ENCODE results near the gene LMO1. TPM values are rescaled to one million over a fixed set of nuclear protein-coding genes. Genes with fewer than 3 reads are reported as not detected.

The LMO1 gene
- total and polyA plus RNA-seq, 10 of the 15 experiments (the other 5 are each of a cell fraction or from before 2014, with no cell fraction given), result not detected

GRCh38 chr11:8251616-8252295, 11.9 kb downstream of the LMO1 start:
- CTCF ChIA-PET, result interaction anchor here (1.2 to 2.1 kb wide), 2 partner anchors 12 to 24 kb away, joined by 5 read pairs; partner anchors contain the start of gene LMO1
- DNase-seq (ENCODE audit: low read depth, low spot score), result no peak

GRCh38 chr11:8250981-8251615, 12.6 kb downstream of the LMO1 start:
- SMC1A ChIA-PET (ENCODE audit: uncharacterized antibody, unreplicated experiment), result no interaction called here
- in situ Hi-C loops (cut with MboI), result no loop called here
- no TSS peak for BruUV-seq (replicated peaks)
- H3K4me2 ChIP-seq (ENCODE audit: control insufficient read depth, insufficient read depth), result no peak overlapping the region
- ATAC-seq (no peak), DNase-seq (ENCODE audit: low read depth, low spot score) (no peak), FAIRE-seq (no peak)
- WGBS (ENCODE audit: insufficient coverage, insufficient replicate concordance, low lambda C conversion rate, missing lambda C conversion rate), result 60% methylated on average over 11 of the region's 11 CpGs
- H3K4me3 ChIP-seq, result no peak overlapping the region
- H3K9me3 ChIP-seq (replicated peaks; ENCODE audit: control insufficient read depth, insufficient read depth, low read length), result no peaks in the 10 kb centered on the region
- H2AFZ ChIP-seq (ENCODE audit: control insufficient read depth, low read depth, low read length), result no peak overlapping the region
- RAD21 ChIA-PET (ENCODE audit: unreplicated experiment), result no interaction called here
- no peaks in the 10 kb centered on the region for H3K79me2 ChIP-seq (ENCODE audit: control insufficient read depth, insufficient read depth, low read length)
- no peaks in the 10 kb centered on the region for H4K20me1 ChIP-seq (ENCODE audit: control insufficient read depth, insufficient read depth)
- H3K36me3 ChIP-seq (ENCODE audit: control insufficient read depth in 2 of 2, insufficient read depth in 2 of 2, low read length in 1 of 2), result no peaks in the 10 kb centered on the region
- H3K9ac ChIP-seq (ENCODE audit: control insufficient read depth, insufficient read depth, low read length), result no peak overlapping the region
- intact Hi-C loops (cut with micrococcal nuclease; ENCODE audit: unreplicated experiment), result no loop called here
- no peaks in the 10 kb centered on the region for H3K4me1 ChIP-seq (ENCODE audit: control insufficient read depth, insufficient read depth, low read length)
- POLR2A ChIA-PET, result no interaction called here
- CTCF ChIA-PET, result interaction anchor here (2.1 kb wide), 1 partner anchor 23 kb away, joined by 5 read pairs; no protein-coding TSS in a partner anchor
- peaks cover 0 to 2% of the 10 kb centered on the region in 2 experiments; a peak in 2 of 4 replicates for H3K27me3 ChIP-seq (replicated peaks in 1 of 2; ENCODE audit: control insufficient read depth in 2 of 2, insufficient read depth in 2 of 2, low read length in 1 of 2)
- no peak overlapping the region for H3K27ac ChIP-seq (ENCODE audit: control insufficient read depth, insufficient read depth)
- TF ChIP-seq ZBED1 (IDR thresholded peaks at IDR 0.05; ENCODE audit: borderline replicate concordance) (no peak), ZNF24 (IDR thresholded peaks at IDR 0.05) (no peak), RBBP5 (conservative IDR thresholded peaks at IDR 0.05) (no peak), ASH2L (IDR thresholded peaks at IDR 0.05; ENCODE audit: borderline replicate concordance, low read depth) (no peak), ZNF622 (IDR thresholded peaks at IDR 0.05) (no peak), REST (IDR thresholded peaks at IDR 0.05; ENCODE audit: low read depth, low read length) (no peak), RAD21 (IDR thresholded peaks at IDR 0.05; ENCODE audit: insufficient read depth, low read depth, low read length) (no peak), ETV6 (conservative IDR thresholded peaks at IDR 0.05 in 1 of 2, IDR thresholded peaks at IDR 0.05 in 1 of 2; ENCODE audit: borderline replicate concordance in 1 of 2, low read depth in 1 of 2) (no peak)

More at GRCh38 chr11:8251616-8252295, 11.9 kb downstream of the LMO1 start:
- Histone ChIP-seq H3K36me3 (ENCODE audit: control insufficient read depth in 2 of 2, insufficient read depth in 2 of 2, low read length in 1 of 2) (no peaks in the 10 kb centered on the region), H2AFZ (ENCODE audit: control insufficient read depth, low read depth, low read length) (no peak overlapping the region), H3K27ac (ENCODE audit: control insufficient read depth, insufficient read depth) (no peak overlapping the region), H3K9ac (ENCODE audit: control insufficient read depth, insufficient read depth, low read length) (no peak overlapping the region), H3K9me3 (replicated peaks; ENCODE audit: control insufficient read depth, insufficient read depth, low read length) (no peaks in the 10 kb centered on the region), H3K79me2 (ENCODE audit: control insufficient read depth, insufficient read depth, low read length) (no peaks in the 10 kb centered on the region), H3K27me3 (replicated peaks in 1 of 2; ENCODE audit: control insufficient read depth in 2 of 2, insufficient read depth in 2 of 2, low read length in 1 of 2) (peaks cover 0 to 5% of the 10 kb centered on the region in 2 experiments; a peak in 3 of 4 replicates), H3K4me3 (no peak overlapping the region), H3K4me2 (ENCODE audit: control insufficient read depth, insufficient read depth) (no peak overlapping the region), H3K4me1 (ENCODE audit: control insufficient read depth, insufficient read depth, low read length) (no peaks in the 10 kb centered on the region), H4K20me1 (ENCODE audit: control insufficient read depth, insufficient read depth) (no peaks in the 10 kb centered on the region)
- BruUV-seq (replicated peaks), result no TSS peak
- 26% methylated on average over 9 of the region's 10 CpGs for WGBS (ENCODE audit: insufficient coverage, insufficient replicate concordance, low lambda C conversion rate, missing lambda C conversion rate)
- FAIRE-seq (no peak), ATAC-seq (no peak)
- intact Hi-C loops (cut with micrococcal nuclease; ENCODE audit: unreplicated experiment), result no loop called here
- in situ Hi-C loops (cut with MboI), result no loop called here
- SMC1A ChIA-PET (ENCODE audit: uncharacterized antibody, unreplicated experiment), result interaction anchor here (1.2 kb wide), 1 partner anchor 12 kb away, joined by 3 read pairs; the partner anchor contains the start of gene LMO1
- RAD21 ChIA-PET (ENCODE audit: unreplicated experiment), result no interaction called here
- TF ChIP-seq SUPT20H (IDR thresholded peaks at IDR 0.05; ENCODE audit: borderline replicate concordance, control insufficient read depth, low read depth, low read length) (no peak), MEF2A (IDR thresholded peaks at IDR 0.05; ENCODE audit: insufficient read depth, low read depth, low read length) (no peak), NR2C2 (IDR thresholded peaks at IDR 0.05; ENCODE audit: borderline replicate concordance, control insufficient read depth, insufficient read length, low read depth) (no peak)
- POLR2A ChIA-PET, result no interaction called here

Measured in GM12878 (cell line).